GM12864 (cell line): ENCODE data around the gene NIT1.

ENCODE experiments used
- DNase-seq: peaks from one replicate; pipeline ENCODE4 v3.0.0-alpha.2; 2011; ENCODE audit warnings: low read depth
- H3K4me3 ChIP-seq: 2 replicates; pipeline ENCODE4 v1.5.1; 2011; ENCODE audit warnings: mild to moderate bottlenecking, low read depth, low read length, control low read depth
- CTCF ChIP-seq: IDR thresholded peaks from 2 replicates; pipeline ENCODE4 v1.5.1; 2011; ENCODE audit warnings: low read depth, mild to moderate bottlenecking, moderate library complexity, low read length, control low read depth, inconsistent platforms; ENCODE audit errors: missing control alignments

NIT1 gene

GRCh38 chr1:161153682-161154337, 35.9 kb downstream of the NIT1 start, which contains the start of gene UFC1:
Gene UFC1 (plus strand): TSS chr1:161153978. CDS start chr1:161153998, 20 bp downstream.
- DNase-seq = peak; percentile 88
- peak within 1 kb of the TSS; percentile 74 for H3K4me3 ChIP-seq
- TF ChIP-seq CTCF = no peak

GRCh38 chr1:161157867-161158266, 40.0 kb downstream of the NIT1 start:
- no peak for DNase-seq
- no peak overlapping the region for H3K4me3 ChIP-seq
- no peak for TF ChIP-seq CTCF

- no peak for DNase-seq
- peak overlapping the region; percentile 65 for H3K4me3 ChIP-seq
- TF ChIP-seq CTCF = no peak
Measured at GRCh38 chr1:161158316-161159010, 40.6 kb downstream of the NIT1 start.

- peak within 1 kb of the TSS; percentile 65 for H3K4me3 ChIP-seq
- DNase-seq = no peak
Measured at GRCh38 chr1:161159087-161159912, 41.4 kb downstream of the NIT1 start, which contains the start of gene USP21. Gene USP21 (plus strand): TSS chr1:161159500. CDS start chr1:161160641, 1,141 bp downstream.

GRCh38 chr1:161159913-161160243, 42.0 kb downstream of the NIT1 start:
- H3K4me3 ChIP-seq = peak overlapping the region; percentile 65
- no peak for TF ChIP-seq CTCF
- DNase-seq = no peak

More at GRCh38 chr1:161159087-161159912, 41.4 kb downstream of the NIT1 start, which contains the start of gene USP21:
- TF ChIP-seq CTCF = peak; percentile 49

- no peak overlapping the region for H3K4me3 ChIP-seq
- DNase-seq = no peak
- no peak for TF ChIP-seq CTCF
Measured at GRCh38 chr1:161160671-161161145, 42.8 kb downstream of the NIT1 start.
